ENCODE data around the gene STOX2. TPM values are rescaled to one million over a fixed set of nuclear protein-coding genes. Genes with fewer than 3 reads are reported as not detected.

STOX2 gene
- total RNA-seq, 1 donor: 0.36 TPM

DNA sequence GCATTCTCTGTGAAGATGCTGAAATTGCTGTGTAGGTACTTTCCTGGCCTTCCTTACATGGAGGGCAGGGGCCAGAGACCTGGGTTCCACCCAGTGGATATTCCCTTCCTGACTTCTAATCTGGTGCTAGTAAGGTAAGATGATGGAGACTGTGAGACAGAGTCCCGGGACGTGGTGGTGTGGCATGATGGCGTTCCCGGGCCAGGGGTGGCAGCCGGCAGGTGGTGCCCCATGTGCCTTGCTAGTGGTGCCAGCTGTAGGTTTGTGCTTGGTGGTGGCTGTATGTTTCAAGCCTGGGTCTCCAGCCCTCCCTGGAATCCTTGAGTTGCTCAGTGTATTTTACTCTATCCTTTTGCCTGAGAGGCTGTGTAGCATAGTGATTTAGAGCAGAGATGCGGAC lies 10.9 kb downstream of the STOX2 start:
- H3K4me1 ChIP-seq (ENCODE audit: insufficient read depth, low read length): no peaks in the 10 kb centered on the region
- H4K20me1 ChIP-seq (ENCODE audit: insufficient read depth, low read length): no peaks in the 10 kb centered on the region
- no peak overlapping the region for H3K4me3 ChIP-seq (ENCODE audit: insufficient read depth, low read length)
- H3K9me3 ChIP-seq (ENCODE audit: low read depth, low read length): no peaks in the 10 kb centered on the region
- no peaks in the 10 kb centered on the region for H3K27me3 ChIP-seq (ENCODE audit: insufficient read depth, low read length)
- H3K79me2 ChIP-seq (ENCODE audit: insufficient read depth, low read length): no peaks in the 10 kb centered on the region
- no peak overlapping the region for H3K4me2 ChIP-seq (ENCODE audit: insufficient read depth, low read length)
- no peaks in the 10 kb centered on the region for H3K36me3 ChIP-seq (ENCODE audit: insufficient read depth, low read length)
- H3K27ac ChIP-seq (ENCODE audit: low read depth, low read length): no peak overlapping the region
- TF ChIP-seq, protein P1, sequence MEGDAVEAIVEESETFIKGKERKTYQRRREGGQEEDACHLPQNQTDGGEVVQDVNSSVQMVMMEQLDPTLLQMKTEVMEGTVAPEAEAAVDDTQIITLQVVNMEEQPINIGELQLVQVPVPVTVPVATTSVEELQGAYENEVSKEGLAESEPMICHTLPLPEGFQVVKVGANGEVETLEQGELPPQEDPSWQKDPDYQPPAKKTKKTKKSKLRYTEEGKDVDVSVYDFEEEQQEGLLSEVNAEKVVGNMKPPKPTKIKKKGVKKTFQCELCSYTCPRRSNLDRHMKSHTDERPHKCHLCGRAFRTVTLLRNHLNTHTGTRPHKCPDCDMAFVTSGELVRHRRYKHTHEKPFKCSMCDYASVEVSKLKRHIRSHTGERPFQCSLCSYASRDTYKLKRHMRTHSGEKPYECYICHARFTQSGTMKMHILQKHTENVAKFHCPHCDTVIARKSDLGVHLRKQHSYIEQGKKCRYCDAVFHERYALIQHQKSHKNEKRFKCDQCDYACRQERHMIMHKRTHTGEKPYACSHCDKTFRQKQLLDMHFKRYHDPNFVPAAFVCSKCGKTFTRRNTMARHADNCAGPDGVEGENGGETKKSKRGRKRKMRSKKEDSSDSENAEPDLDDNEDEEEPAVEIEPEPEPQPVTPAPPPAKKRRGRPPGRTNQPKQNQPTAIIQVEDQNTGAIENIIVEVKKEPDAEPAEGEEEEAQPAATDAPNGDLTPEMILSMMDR (IDR thresholded peaks at IDR 0.05; ENCODE audit: extremely low read depth, low read depth, low read length): no peak
- no peak overlapping the region for H2AFZ ChIP-seq (ENCODE audit: low read length)
- DNase-seq (ENCODE audit: insufficient read length, low spot score, missing footprints): peak; percentile 42

DNA sequence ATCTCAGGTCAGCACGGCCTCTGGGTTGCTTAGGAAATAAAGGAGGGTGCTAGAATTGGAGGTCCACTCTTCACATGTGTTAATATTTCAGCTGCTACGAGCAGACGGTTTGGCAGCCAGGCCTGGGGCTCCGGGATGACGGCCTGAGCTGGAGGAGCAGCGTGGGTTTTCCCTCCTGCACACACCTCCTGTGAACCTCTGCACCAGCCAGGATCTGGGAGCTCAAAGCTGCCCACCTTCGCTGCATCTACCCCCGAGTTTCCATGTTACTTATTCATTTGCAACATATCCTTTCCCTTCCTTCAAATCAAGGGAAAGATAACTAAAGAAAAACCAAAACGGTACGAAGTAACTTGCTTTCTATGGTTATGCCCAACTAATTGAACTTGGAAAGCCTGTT lies 13.6 kb downstream of the STOX2 start:
- H3K27ac ChIP-seq (ENCODE audit: low read depth, low read length): no peak overlapping the region
- TF ChIP-seq, protein P1 (IDR thresholded peaks at IDR 0.05; ENCODE audit: extremely low read depth, low read depth, low read length): no peak
- no peaks in the 10 kb centered on the region for H3K4me1 ChIP-seq (ENCODE audit: insufficient read depth, low read length)
- H3K79me2 ChIP-seq (ENCODE audit: insufficient read depth, low read length): no peaks in the 10 kb centered on the region
- no peak overlapping the region for H3K4me3 ChIP-seq (ENCODE audit: insufficient read depth, low read length)
- no peaks in the 10 kb centered on the region for H4K20me1 ChIP-seq (ENCODE audit: insufficient read depth, low read length)
- no peak for DNase-seq (ENCODE audit: insufficient read length, low spot score, missing footprints)
- H3K4me2 ChIP-seq (ENCODE audit: insufficient read depth, low read length): no peak overlapping the region
- no peaks in the 10 kb centered on the region for H3K36me3 ChIP-seq (ENCODE audit: insufficient read depth, low read length)
- H2AFZ ChIP-seq (ENCODE audit: low read length): no peak overlapping the region
- H3K9me3 ChIP-seq (ENCODE audit: low read depth, low read length): no peaks in the 10 kb centered on the region
- H3K27me3 ChIP-seq (ENCODE audit: insufficient read depth, low read length): no peaks in the 10 kb centered on the region

DNA sequence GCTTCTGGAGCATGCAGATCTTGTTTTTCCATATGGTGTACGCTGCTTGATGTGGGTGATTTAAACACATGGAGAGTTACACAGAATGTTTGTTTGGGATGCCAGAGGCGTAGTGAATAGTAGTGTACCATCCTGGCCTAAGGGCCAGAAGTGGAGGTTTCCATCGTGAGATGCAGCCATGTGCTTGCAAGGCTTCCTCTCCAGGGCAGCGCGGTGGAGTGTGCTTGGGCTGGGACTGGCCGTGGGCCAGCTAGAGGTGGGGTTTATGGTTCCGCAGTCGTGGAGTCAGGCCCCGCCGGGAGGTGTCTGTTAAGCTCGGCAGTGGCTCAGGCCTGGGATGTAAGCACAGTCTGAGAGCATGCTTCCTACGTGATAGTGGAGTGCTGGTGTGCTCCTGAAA lies 14.0 kb downstream of the STOX2 start:
- Histone ChIP-seq H2AFZ (ENCODE audit: low read length) (no peak overlapping the region), H3K79me2 (ENCODE audit: insufficient read depth, low read length) (no peaks in the 10 kb centered on the region), H3K27ac (ENCODE audit: low read depth, low read length) (no peak overlapping the region), H3K27me3 (ENCODE audit: insufficient read depth, low read length) (no peaks in the 10 kb centered on the region), H3K4me3 (ENCODE audit: insufficient read depth, low read length) (no peak overlapping the region), H3K36me3 (ENCODE audit: insufficient read depth, low read length) (no peaks in the 10 kb centered on the region), H3K4me1 (ENCODE audit: insufficient read depth, low read length) (no peaks in the 10 kb centered on the region), H3K9me3 (ENCODE audit: low read depth, low read length) (no peaks in the 10 kb centered on the region), H3K4me2 (ENCODE audit: insufficient read depth, low read length) (no peak overlapping the region), H4K20me1 (ENCODE audit: insufficient read depth, low read length) (no peaks in the 10 kb centered on the region)
- DNase-seq (ENCODE audit: insufficient read length, low spot score, missing footprints): no peak
- TF ChIP-seq, protein P1 (IDR thresholded peaks at IDR 0.05; ENCODE audit: extremely low read depth, low read depth, low read length): no peak

DNA sequence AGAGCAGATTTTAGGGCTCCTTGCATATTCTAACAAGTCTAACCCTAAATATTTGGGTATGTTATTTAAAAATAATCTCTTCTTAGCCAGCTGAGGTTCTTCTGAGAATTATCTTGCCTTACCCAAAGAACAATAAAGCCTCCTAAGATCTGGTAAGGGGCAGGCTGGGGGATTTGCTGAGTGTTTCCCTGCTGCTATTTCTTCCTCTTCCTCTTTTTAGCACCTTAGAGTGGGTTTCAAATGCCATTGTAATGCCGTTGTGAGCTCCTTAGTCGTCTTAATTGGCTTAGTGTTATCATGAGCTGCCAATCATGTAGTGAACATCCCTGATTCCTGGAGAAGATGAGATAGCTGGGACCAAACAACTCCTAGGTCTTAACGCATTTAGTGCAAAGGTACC lies 15.4 kb downstream of the STOX2 start:
- H3K4me3 ChIP-seq (ENCODE audit: insufficient read depth, low read length): no peak overlapping the region
- no peak overlapping the region for H3K27ac ChIP-seq (ENCODE audit: low read depth, low read length)
- H2AFZ ChIP-seq (ENCODE audit: low read length): no peak overlapping the region
- H3K27me3 ChIP-seq (ENCODE audit: insufficient read depth, low read length): no peaks in the 10 kb centered on the region
- H4K20me1 ChIP-seq (ENCODE audit: insufficient read depth, low read length): no peaks in the 10 kb centered on the region
- H3K4me2 ChIP-seq (ENCODE audit: insufficient read depth, low read length): no peak overlapping the region
- H3K36me3 ChIP-seq (ENCODE audit: insufficient read depth, low read length): no peaks in the 10 kb centered on the region
- no peak for DNase-seq (ENCODE audit: insufficient read length, low spot score, missing footprints)
- H3K79me2 ChIP-seq (ENCODE audit: insufficient read depth, low read length): no peaks in the 10 kb centered on the region
- no peaks in the 10 kb centered on the region for H3K4me1 ChIP-seq (ENCODE audit: insufficient read depth, low read length)
- H3K9me3 ChIP-seq (ENCODE audit: low read depth, low read length): no peaks in the 10 kb centered on the region
- TF ChIP-seq, protein P1 (IDR thresholded peaks at IDR 0.05; ENCODE audit: extremely low read depth, low read depth, low read length): no peak

Data from osteoblast (primary cell).